Endothelial cell of umbilical vein (primary cell): ENCODE measurements around the gene SGTA. TPM values are rescaled to one million over a fixed set of nuclear protein-coding genes. Genes with fewer than 3 reads are reported as not detected.
"Not testable (repeated sequence)": the region's sequence is repeated elsewhere in the genome, so short reads cannot be mapped to it uniquely, and the experiment has no call there.

Source experiments
- BruUV-seq: library from RNA; stranded (reverse); fragments of 400-500 nt; replicated peaks from 2 replicates; lab custom pipeline; 2021; lab: Mats Ljungman, UMichigan
- CTCF ChIA-PET: fragments of 300-600, 350-600 bp; sonication (Branson Sonifier 250); formaldehyde crosslinking; loops from one replicate; lab custom pipeline; 2021; ENCODE audit warnings: antibody characterized with exemption, inconsistent platforms; lab: Charles Lee
- POLR2A ChIA-PET: fragments of 300-600, 350-600 bp; sonication (Branson Sonifier 250); formaldehyde crosslinking; loops from one replicate; lab custom pipeline; 2021; ENCODE audit warnings: antibody characterized with exemption, inconsistent platforms; lab: Charles Lee
- DNase-seq: peaks from one replicate; pipeline ENCODE4 v3.0.0-alpha.2; 2011; ENCODE audit warnings: low read depth, low spot score
- FAIRE-seq: peaks from 2 replicates; lab custom pipeline; 2011; peaks lifted over from hg19 to GRCh38; lab: Jason Lieb, UNC
- H2AFZ ChIP-seq: 2 replicates; pipeline ENCODE4 v1.6.0; 2012; ENCODE audit warnings: low read depth, low read length, control low read depth, inconsistent platforms
- H3K27ac ChIP-seq: 2 replicates; pipeline ENCODE4 v1.5.1; 2011; ENCODE audit warnings: low read depth, mild to moderate bottlenecking, control low read depth, low read length, moderate library complexity; ENCODE audit not compliant: insufficient read depth
- H3K27me3 ChIP-seq, 2 experiments: 2 replicates each; pipeline versions ENCODE4 v1.6.0 to v1.6.1; 2011; ENCODE audit warnings: low read length in 2 of 2, mixed read lengths in 1 of 2; ENCODE audit not compliant: control insufficient read depth in 2 of 2, insufficient read depth in 2 of 2
- H3K36me3 ChIP-seq, 2 experiments: 2 replicates in 1 of 2; 3 replicates in 1 of 2; pipeline ENCODE4 v1.5.1; 2011; ENCODE audit warnings: low read length in 2 of 2, mild to moderate bottlenecking in 1 of 2, moderate library complexity in 1 of 2; ENCODE audit not compliant: control insufficient read depth in 2 of 2, insufficient read depth in 2 of 2; ENCODE audit errors: extremely low read depth in 1 of 2
- H3K4me1 ChIP-seq: 3 replicates; pipeline ENCODE4 v1.5.1; 2011; ENCODE audit warnings: mild to moderate bottlenecking, low read length; ENCODE audit not compliant: control insufficient read depth, insufficient read depth; ENCODE audit errors: extremely low read depth
- H3K4me2 ChIP-seq: 2 replicates; pipeline ENCODE4 v1.6.1; 2011; ENCODE audit warnings: low read length, control low read depth, mixed read lengths; ENCODE audit not compliant: insufficient read depth
- H3K4me3 ChIP-seq, 3 experiments: fragments of 200-600 bp in 1 of 3; sonication (generic), shearing (Covaris generic) in 1 of 3; replicated peaks in 1 of 3; 2 replicates each; pipeline ENCODE4 v1.5.1; 2011 to 2016; ENCODE audit warnings: control low read depth in 3 of 3, low read length in 3 of 3, mild to moderate bottlenecking in 2 of 3, inconsistent platforms in 1 of 3, low read depth in 1 of 3, moderate library complexity in 1 of 3; ENCODE audit not compliant: insufficient read depth in 1 of 3
- H3K79me2 ChIP-seq: 2 replicates; pipeline ENCODE4 v1.6.0; 2012; ENCODE audit warnings: low read length, inconsistent platforms; ENCODE audit not compliant: control insufficient read depth, insufficient read depth
- H3K9ac ChIP-seq: replicated peaks from 2 replicates; pipeline ENCODE3; 2011; ENCODE audit warnings: low read length, control low read depth; ENCODE audit not compliant: insufficient read depth; ENCODE audit errors: extremely low read depth
- H3K9me1 ChIP-seq: replicated peaks from 3 replicates; pipeline ENCODE4 v1.6.0; 2011; ENCODE audit warnings: mild to moderate bottlenecking, low read length; ENCODE audit not compliant: control insufficient read depth, insufficient read depth; ENCODE audit errors: extremely low read depth
- H3K9me3 ChIP-seq: replicated peaks from 2 replicates; pipeline ENCODE4 v1.5.1; 2012; ENCODE audit warnings: low read length, inconsistent platforms; ENCODE audit not compliant: control insufficient read depth, insufficient read depth
- H4K20me1 ChIP-seq: replicated peaks from 2 replicates; pipeline ENCODE3; 2011; ENCODE audit warnings: mild to moderate bottlenecking, low read length; ENCODE audit not compliant: control insufficient read depth, insufficient read depth; ENCODE audit errors: extremely low read depth
- FOS ChIP-seq: IDR thresholded peaks from 2 replicates; pipeline ENCODE4 v1.6.1; 2011; ENCODE audit warnings: mild to moderate bottlenecking, low read length, moderate library complexity, borderline replicate concordance; ENCODE audit not compliant: insufficient read depth
- dilution Hi-C: fragments of 300-500 bp; cut with MboI; formaldehyde crosslinking; loops from one replicate; pipeline ENCODE4 v1.15.0; 2019; ENCODE audit warnings: low sequenced_read_pairs; ENCODE audit not compliant: extremely low pct_ligation_motif_present
- intact Hi-C: fragments of 100-400 bp; cut with micrococcal nuclease; formaldehyde crosslinking; loops from one replicate; pipeline ENCODE4 v1.10.0; 2022
- polyA plus RNA-seq, 4 experiments: library from polyadenylated mRNA; depleted of rRNA in 3 of 4; stranded (reverse) in 3 of 4; unstranded in 1 of 4; fragments of >200 nt; gene quantifications; 2 replicates each; pipeline versions ENCODE4 v1.2.1 to v1.2.3, GENCODE V29; 2011 to 2012; ENCODE audit warnings: missing spikeins in 1 of 4
- total RNA-seq: library from RNA; stranded (reverse); gene quantifications from 2 replicates; pipeline ENCODE4 v1.2.3, GENCODE V29; 2021
- TF ChIP-seq, protein P1 (sequence below): IDR thresholded peaks from 2 replicates; pipeline ENCODE4 v1.6.1; 2011; ENCODE audit not compliant: insufficient read depth, insufficient read length

The SGTA gene
- total and polyA plus RNA-seq, 2 donors (not counting 3 experiments of a cell fraction or from before 2014, with no cell fraction given), result 76.5 to 119 TPM

DNA sequence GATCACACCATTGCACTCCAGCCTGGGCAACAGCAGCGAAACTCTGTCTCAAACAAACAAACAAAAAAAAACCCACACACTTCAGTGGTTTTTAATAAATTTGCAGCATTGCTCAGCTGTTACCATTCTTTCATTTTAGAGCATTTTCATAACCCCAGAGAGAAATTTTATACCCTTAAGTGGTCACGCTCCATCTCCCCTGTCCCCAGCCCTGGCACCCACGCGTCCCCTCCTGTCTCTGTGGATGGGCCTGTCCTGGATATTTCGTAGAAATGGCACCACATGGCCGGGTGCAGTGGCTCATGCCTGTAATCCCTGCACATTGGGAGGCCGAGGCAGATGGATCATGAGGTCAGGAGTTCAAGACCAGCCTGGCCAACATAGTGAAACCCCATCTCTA is 10.1 kb upstream of the SGTA start:
- CTCF ChIA-PET, result no interaction called here
- Histone ChIP-seq H2AFZ (no peak overlapping the region), H3K36me3 (peaks cover 8 to 12% of the 10 kb centered on the region in 2 experiments), H3K27me3 (no peaks in the 10 kb centered on the region), H3K79me2 (peaks cover 11% of the 10 kb centered on the region), H3K9ac (no peak overlapping the region), H3K4me1 (no peaks in the 10 kb centered on the region), H3K27ac (no peak overlapping the region), H3K9me1 (no peaks in the 10 kb centered on the region), H3K9me3 (no peaks in the 10 kb centered on the region), H3K4me3 (no peak overlapping the region), H3K4me2 (no peak overlapping the region), H4K20me1 (no peaks in the 10 kb centered on the region)
- intact Hi-C loops (no loop called here), dilution Hi-C loops (no loop called here)
- POLR2A ChIA-PET, result no interaction called here
- BruUV-seq, result no TSS peak
- TF ChIP-seq, protein P1, sequence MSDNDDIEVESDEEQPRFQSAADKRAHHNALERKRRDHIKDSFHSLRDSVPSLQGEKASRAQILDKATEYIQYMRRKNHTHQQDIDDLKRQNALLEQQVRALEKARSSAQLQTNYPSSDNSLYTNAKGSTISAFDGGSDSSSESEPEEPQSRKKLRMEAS, result no peak
- no peak for TF ChIP-seq FOS
- DNase-seq, result no peak
- no peak for FAIRE-seq

DNA sequence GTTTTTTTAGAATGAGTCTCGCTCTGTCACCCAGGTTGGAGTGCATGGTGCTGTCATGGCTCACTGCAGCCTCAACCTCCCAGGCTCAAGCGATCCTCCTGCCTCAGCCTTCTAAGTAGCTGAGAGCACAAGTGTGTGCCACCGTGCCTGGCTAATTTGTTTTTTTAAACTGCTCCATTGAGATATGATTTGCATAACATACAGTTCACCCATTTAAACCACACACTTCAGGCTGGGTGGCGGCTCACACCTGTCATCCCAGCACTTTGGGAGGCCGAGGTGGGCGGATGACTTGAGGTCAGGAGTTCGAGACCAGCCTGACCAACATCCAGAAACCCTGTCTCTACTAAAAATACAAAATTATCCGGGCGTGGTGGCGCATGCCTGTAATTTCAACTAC is 9.6 kb upstream of the SGTA start:
- H3K4me3 ChIP-seq, POLR2A ChIA-PET, dilution Hi-C loops, H3K9me3 ChIP-seq, FAIRE-seq, H2AFZ ChIP-seq, H3K9me1 ChIP-seq, H3K9ac ChIP-seq, H3K27me3 ChIP-seq, H3K27ac ChIP-seq, intact Hi-C loops, H3K4me1 ChIP-seq, H4K20me1 ChIP-seq, BruUV-seq, CTCF ChIA-PET, H3K4me2 ChIP-seq, DNase-seq: not testable (repeated sequence)
- Histone ChIP-seq H3K36me3 (peaks cover 8 to 12% of the 10 kb centered on the region in 2 experiments), H3K79me2 (peaks cover 15% of the 10 kb centered on the region)
